K562 (cell line): ENCODE measurements around the gene VIPR1. TPM values are rescaled to one million over a fixed set of nuclear protein-coding genes. Genes with fewer than 3 reads are reported as not detected.

ENCODE experiments used
- ATAC-seq: fragments of 200-7000 bp; cut with Tn5 transposase; 3 replicates; pipeline ENCODE4 v1.9.1; 2020; ENCODE audit warnings: moderate library complexity
- BruUV-seq: library from RNA; stranded (reverse); fragments of 400-500 nt; replicated peaks from 2 replicates; lab custom pipeline; 2021; lab: Mats Ljungman, UMichigan
- CTCF ChIA-PET: fragments of 300-600 bp; formaldehyde crosslinking; extraction: SDS; loops from one replicate; lab custom pipeline; 2021; ENCODE audit warnings: low intra/inter-chr PET ratio; lab: Yijun Ruan, JAX
- POLR2A ChIA-PET: fragments of 300-600, 350-650 bp; sonication (Branson Sonifier 250); formaldehyde crosslinking; extraction: SDS; loops from one replicate; lab custom pipeline; 2021; ENCODE audit warnings: antibody characterized with exemption, inconsistent platforms; lab: Yijun Ruan, JAX
- DNase-seq, 4 experiments: peaks; one replicate each; pipeline versions ENCODE4 v3.0.0 to v3.0.0-alpha.2; 2011 to 2018; ENCODE audit warnings: low spot score in 3 of 4, mixed read lengths in 3 of 4; ENCODE audit errors: extremely low read depth in 1 of 4
- FAIRE-seq: peaks from 2 replicates; lab custom pipeline; 2011; peaks lifted over from hg19 to GRCh38; lab: Jason Lieb, UNC
- H2AFZ ChIP-seq: 2 replicates; pipeline ENCODE4 v1.6.0; 2011; ENCODE audit warnings: low read depth, low read length, control low read depth, inconsistent platforms
- H3K27ac ChIP-seq: fragments of 200-600 bp; 3 replicates; pipeline ENCODE4 v1.8.0; 2011; ENCODE audit warnings: low read depth, mild to moderate bottlenecking, control low read depth, inconsistent platforms, low read length, moderate library complexity, mixed read lengths; ENCODE audit errors: extremely low read depth
- H3K27me3 ChIP-seq, 2 experiments: fragments of 300-600 bp in 1 of 2; 2 replicates in 1 of 2; 3 replicates in 1 of 2; pipeline versions ENCODE4 v1.6.0 to v1.8.0; 2011; ENCODE audit warnings: inconsistent platforms in 2 of 2, low read length in 2 of 2, mild to moderate bottlenecking in 1 of 2, mixed read lengths in 1 of 2, moderate library complexity in 1 of 2; ENCODE audit not compliant: control insufficient read depth in 2 of 2, insufficient read depth in 2 of 2
- H3K36me3 ChIP-seq: fragments of 300-600 bp; 3 replicates; pipeline ENCODE4 v1.8.0; 2011; ENCODE audit warnings: mild to moderate bottlenecking, low read length, inconsistent platforms; ENCODE audit not compliant: control insufficient read depth, insufficient read depth
- H3K4me1 ChIP-seq, 2 experiments: fragments of 200-600 bp in 1 of 2; replicated peaks in 1 of 2; 2 replicates in 1 of 2; 3 replicates in 1 of 2; pipeline versions ENCODE4 v1.5.1 to v1.8.0; 2011; ENCODE audit warnings: inconsistent platforms in 2 of 2, low read length in 2 of 2, mild to moderate bottlenecking in 1 of 2, mixed read lengths in 1 of 2, moderate library complexity in 1 of 2; ENCODE audit not compliant: control insufficient read depth in 2 of 2, insufficient read depth in 2 of 2
- H3K4me2 ChIP-seq: 2 replicates; pipeline ENCODE4 v1.6.1; 2011; ENCODE audit warnings: low read length, control low read depth, inconsistent platforms, mixed read lengths; ENCODE audit not compliant: insufficient read depth
- H3K4me3 ChIP-seq: fragments of 200-600 bp; sonication (generic), shearing (Covaris generic); 2 replicates; pipeline ENCODE4 v1.5.1; 2016; ENCODE audit warnings: control low read depth, inconsistent platforms
- H3K79me2 ChIP-seq: fragments of 200-600 bp; 3 replicates; pipeline ENCODE4 v1.8.0; 2011; ENCODE audit warnings: low read length, inconsistent platforms; ENCODE audit not compliant: control insufficient read depth, insufficient read depth
- H3K9ac ChIP-seq, 2 experiments: 2 replicates each; pipeline versions ENCODE4 v1.6.0 to v1.6.1; 2011; ENCODE audit warnings: low read depth in 2 of 2, low read length in 2 of 2, control low read depth in 1 of 2, inconsistent platforms in 1 of 2, mild to moderate bottlenecking in 1 of 2, mixed read lengths in 1 of 2; ENCODE audit not compliant: insufficient read depth in 1 of 2
- H3K9me1 ChIP-seq: one replicate; pipeline ENCODE4 v1.6.0; 2011; ENCODE audit warnings: inconsistent platforms, mild to moderate bottlenecking, low read length, moderate library complexity; ENCODE audit not compliant: control insufficient read depth, insufficient read depth
- H3K9me3 ChIP-seq: replicated peaks from 2 replicates; pipeline ENCODE4 v1.5.1; 2011; ENCODE audit warnings: low read depth, low read length, inconsistent platforms; ENCODE audit not compliant: control insufficient read depth, insufficient read depth
- H4K20me1 ChIP-seq: replicated peaks from 2 replicates; pipeline ENCODE4 v1.6.1; 2011; ENCODE audit warnings: low read length, inconsistent platforms, mixed read lengths; ENCODE audit not compliant: control insufficient read depth, insufficient read depth
- CREBBP ChIP-seq: IDR thresholded peaks from one replicate; pipeline ENCODE4 v1.6.1; 2012; ENCODE audit warnings: low read depth, mild to moderate bottlenecking, control low read depth, inconsistent platforms, low read length
- FOXA1 ChIP-seq: fragments of 450-650 bp; IDR thresholded peaks from 2 replicates; pipeline ENCODE4 v1.6.1; 2016; ENCODE audit warnings: mild to moderate bottlenecking, borderline replicate concordance
- FOXP1 ChIP-seq: sonication (generic); formaldehyde crosslinking; IDR thresholded peaks from 2 replicates; pipeline ENCODE4 v1.8.0; 2022; ENCODE audit warnings: mild to moderate bottlenecking, missing genetic modification reagents
- ID3 ChIP-seq, 2 experiments: fragments of 250-450 bp in 1 of 2; fragments of 450-650 bp in 1 of 2; sonication (Bioruptor Pico) in 1 of 2; IDR thresholded peaks; 2 replicates each; pipeline versions ENCODE4 v1.6.1 to v1.8.0; 2016 to 2021; ENCODE audit warnings: mild to moderate bottlenecking in 2 of 2, moderate library complexity in 2 of 2, missing compliant biosample characterization in 1 of 2, missing genetic modification characterization in 1 of 2
- KAT2B ChIP-seq: IDR thresholded peaks from one replicate; pipeline ENCODE4 v1.6.1; 2012; ENCODE audit warnings: low read depth, mild to moderate bottlenecking, control low read depth, inconsistent platforms, low read length, moderate library complexity
- LEF1 ChIP-seq: fragments of 450-650 bp; IDR thresholded peaks from 2 replicates; pipeline ENCODE4 v1.6.1; 2016; ENCODE audit warnings: mild to moderate bottlenecking
- MTA3 ChIP-seq: fragments of 450-650 bp; formaldehyde crosslinking; IDR thresholded peaks from 2 replicates; pipeline ENCODE4 v1.6.1; 2017; ENCODE audit warnings: mild to moderate bottlenecking, borderline replicate concordance
- NCOA4 ChIP-seq: fragments of 450-650 bp; IDR thresholded peaks from 2 replicates; pipeline ENCODE4 v1.6.1; 2018; ENCODE audit warnings: mild to moderate bottlenecking; ENCODE audit not compliant: partially characterized antibody
- NFXL1 ChIP-seq: fragments of 450-650 bp; formaldehyde crosslinking; IDR thresholded peaks from 2 replicates; pipeline ENCODE4 v1.4.0; 2021; ENCODE audit warnings: mild to moderate bottlenecking
- PHF21A ChIP-seq: fragments of 450-650 bp; IDR thresholded peaks from 2 replicates; pipeline ENCODE4 v1.6.1; 2017; ENCODE audit warnings: low read depth, borderline replicate concordance
- RBM14 ChIP-seq: fragments of 200-400 bp; formaldehyde crosslinking; IDR thresholded peaks from 2 replicates; pipeline ENCODE4 v1.6.1; 2018; ENCODE audit warnings: low read depth, mild to moderate bottlenecking, low read length, moderate library complexity, borderline replicate concordance; ENCODE audit not compliant: insufficient read depth
- RHOXF2B ChIP-seq: fragments of 250-450 bp; sonication (Bioruptor Pico); conservative IDR thresholded peaks from 2 replicates; pipeline ENCODE4 v1.5.1; 2021
- SP2 ChIP-seq: IDR thresholded peaks from 2 replicates; pipeline ENCODE4 v1.6.1; 2011; ENCODE audit warnings: mild to moderate bottlenecking, low read depth, low read length, moderate library complexity; ENCODE audit not compliant: poor library complexity, severe bottlenecking; ENCODE audit errors: extremely low read depth
- ZNF174 ChIP-seq: fragments of 250-450 bp; sonication (Bioruptor Pico); IDR thresholded peaks from 2 replicates; pipeline ENCODE4 v1.4.0; 2020; ENCODE audit warnings: mild to moderate bottlenecking
- ZNF274 ChIP-seq: IDR thresholded peaks from 2 replicates; pipeline ENCODE4 v1.6.1; 2011; ENCODE audit warnings: low read depth, mild to moderate bottlenecking, low read length, moderate library complexity, borderline replicate concordance
- WGBS: fragments of 100-300 bp; shearing (Covaris generic); methylation state at CpG from one replicate; pipeline ENCODE4 v1.1.6; 2016; ENCODE audit warnings: low coverage, mixed read lengths; ENCODE audit not compliant: insufficient coverage; ENCODE audit errors: missing lambda C conversion rate; 5-methylcytosine and 5-hydroxymethylcytosine counted together
- in situ Hi-C: fragments of 300-500 bp; cut with MboI; formaldehyde crosslinking; loops from 4 replicates; pipeline ENCODE4 v1.15.0; 2018; ENCODE audit warnings: inconsistent platforms, mixed read lengths
- intact Hi-C: fragments of 100-400 bp; cut with micrococcal nuclease; formaldehyde crosslinking; loops from 2 replicates; pipeline ENCODE4 v1.14.2; 2022
- polyA plus RNA-seq, 8 experiments: library from polyadenylated mRNA; depleted of rRNA in 4 of 8; stranded (reverse) in 5 of 8; unstranded in 3 of 8; fragments of >200 nt; fragmentation: Nextera tagmentation in 2 of 8; fragmentation: Illumina TruSeq in 1 of 8; extraction: Ambion mirVana in 2 of 8; extraction: Trizol in 1 of 8; gene quantifications; 2 replicates each; pipeline versions ENCODE4 v1.2.1 to v1.2.3, GENCODE V29; 2011 to 2014; ENCODE audit warnings: inconsistent platforms in 1 of 8, missing spikeins in 1 of 8
- total RNA-seq, 7 experiments: library from RNA; depleted of rRNA in 6 of 7; stranded (reverse); fragments of >200 nt in 6 of 7; fragmentation: Illumina TruSeq in 2 of 7; extraction: Trizol in 2 of 7; gene quantifications; 2 replicates each; pipeline versions ENCODE4 v1.2.1 to v1.2.3, GENCODE V29; 2011 to 2021; ENCODE audit warnings: low replicate concordance in 1 of 7

VIPR1 gene
- total and polyA plus RNA-seq, 9 of the 15 experiments (the other 6 are each of a cell fraction or from before 2014, with no cell fraction given): 0.04 to 0.38 (median 0.12) TPM; not detected in 3

GRCh38 chr3:42541079-42541478 lies 38.6 kb downstream of the VIPR1 start:
- peaks cover 0 to 3% of the 10 kb centered on the region in 2 experiments; a peak in 2 of 5 replicates for H3K4me1 ChIP-seq
- WGBS: 5% methylated on average over 3 of the region's 3 CpGs
- no peaks in the 10 kb centered on the region for H3K36me3 ChIP-seq
- H3K9ac ChIP-seq: no peak overlapping the region
- FAIRE-seq (no peak), ATAC-seq (no peak), DNase-seq (no peak)
- in situ Hi-C loops: no loop called here
- H3K4me2 ChIP-seq: no peak overlapping the region
- H3K4me3 ChIP-seq: no peak overlapping the region
- ChIA-PET CTCF (no interaction called here), POLR2A (interaction anchor here (0.6 kb wide), 1 partner anchor 26 kb away, joined by 3 read pairs; no protein-coding TSS in a partner anchor)
- H3K79me2 ChIP-seq: no peaks in the 10 kb centered on the region
- BruUV-seq: no TSS peak
- H3K27ac ChIP-seq: no peak overlapping the region
- peaks cover 13% of the 10 kb centered on the region for H4K20me1 ChIP-seq
- no peak for TF ChIP-seq ID3 (CRISPR knock-in tag; IDR thresholded peaks at IDR 0.05)
- TF ChIP-seq ID3 (tag; IDR thresholded peaks at IDR 0.05): no peak
- TF ChIP-seq CREBBP: no peak
- no peak for TF ChIP-seq LEF1
- TF ChIP-seq FOXA1: no peak
- TF ChIP-seq ZNF274: no peak
- TF ChIP-seq RHOXF2B: no peak
- no peak for TF ChIP-seq KAT2B
- no peak for TF ChIP-seq NFXL1 (CRISPR knock-in tag)
- no peak for TF ChIP-seq PHF21A
- TF ChIP-seq SP2: no peak
- no peak for TF ChIP-seq ZNF174 (CRISPR knock-in tag)
- TF ChIP-seq FOXP1 (CRISPR knock-in tag): no peak
- no peak for TF ChIP-seq MTA3
- TF ChIP-seq NCOA4: no peak
- no peak for TF ChIP-seq RBM14
- no peaks in the 10 kb centered on the region for H3K9me1 ChIP-seq
- H2AFZ ChIP-seq: no peak overlapping the region
- peaks cover 0 to 12% of the 10 kb centered on the region in 2 experiments; a peak in 2 of 5 replicates for H3K27me3 ChIP-seq
- intact Hi-C loops: loop anchor here (2.0 to 5.0 kb wide), 2 partner anchors 294 to 649 kb away; no protein-coding TSS in a partner anchor
- no peaks in the 10 kb centered on the region for H3K9me3 ChIP-seq
